Neural cell (in vitro differentiated cells): ENCODE data around the gene HCAR2. TPM values are rescaled to one million over a fixed set of nuclear protein-coding genes. Genes with fewer than 3 reads are reported as not detected.

Experiments used
- H2AFZ ChIP-seq: fragments of 200-600, 300-800 bp; sonication (generic), shearing (Covaris generic); 2 replicates; pipeline ENCODE4 v1.6.0; 2014; ENCODE audit warnings: low read depth, mild to moderate bottlenecking, antibody characterized with exemption, low read length, moderate library complexity
- H3F3A ChIP-seq: fragments of 200-600 bp; shearing (Covaris generic); 2 replicates; pipeline ENCODE4 v1.6.1; 2016; ENCODE audit warnings: mild to moderate bottlenecking, moderate library complexity, mixed read lengths, antibody characterized with exemption, low read length; ENCODE audit not compliant: insufficient read depth, poor library complexity, severe bottlenecking
- H3K27ac ChIP-seq: fragments of 200-600, 300-800 bp; sonication (generic), shearing (Covaris generic); 2 replicates; pipeline ENCODE4 v1.5.1; 2014; ENCODE audit warnings: mild to moderate bottlenecking, low read length, moderate library complexity
- H3K27me3 ChIP-seq: fragments of 300-800, 200-600 bp; sonication (generic), shearing (Covaris generic); 2 replicates; pipeline ENCODE4 v1.6.0; 2014; ENCODE audit warnings: mild to moderate bottlenecking, low read depth, low read length, moderate library complexity; ENCODE audit not compliant: insufficient read depth
- H3K36me3 ChIP-seq: fragments of 300-800, 200-600 bp; sonication (generic), shearing (Covaris generic); 2 replicates; pipeline ENCODE4 v1.5.1; 2014; ENCODE audit warnings: mild to moderate bottlenecking, antibody characterized with exemption, low read length, moderate library complexity; ENCODE audit not compliant: insufficient read depth
- H3K4me2 ChIP-seq: fragments of 300-800, 200-600 bp; sonication (generic), shearing (Covaris generic); 2 replicates; pipeline ENCODE4 v1.6.0; 2014; ENCODE audit warnings: mild to moderate bottlenecking, low read length
- H3K4me3 ChIP-seq: fragments of 300-800, 200-600 bp; sonication (generic), shearing (Covaris generic); 2 replicates; pipeline ENCODE4 v1.5.1; 2014; ENCODE audit warnings: mild to moderate bottlenecking, low read length, moderate library complexity
- H3K79me2 ChIP-seq: fragments of 200-600 bp; shearing (Covaris generic); replicated peaks from 2 replicates; pipeline ENCODE4 v1.6.0; 2014; ENCODE audit warnings: mild to moderate bottlenecking, low read length, moderate library complexity; ENCODE audit not compliant: insufficient read depth
- H3K9ac ChIP-seq: fragments of 300-800, 200-600 bp; sonication (generic), shearing (Covaris generic); 2 replicates; pipeline ENCODE4 v1.6.1; 2016; ENCODE audit warnings: mild to moderate bottlenecking, low read length, mixed read lengths
- H3K9me2 ChIP-seq: fragments of 200-600 bp; shearing (Covaris generic); 2 replicates; pipeline ENCODE4 v1.6.1; 2016; ENCODE audit warnings: mild to moderate bottlenecking, low read length, mixed read lengths; ENCODE audit not compliant: insufficient read depth
- H3K9me3 ChIP-seq: fragments of 200-600, 300-800 bp; sonication (generic), shearing (Covaris generic); 2 replicates; pipeline ENCODE4 v1.6.1; 2016; ENCODE audit warnings: mild to moderate bottlenecking, mixed run types, low read length, moderate library complexity, mixed read lengths
- H4K20me1 ChIP-seq: fragments of 200-600 bp; shearing (Covaris generic); 2 replicates; pipeline ENCODE4 v1.6.1; 2016; ENCODE audit warnings: mild to moderate bottlenecking, mixed run types; ENCODE audit not compliant: insufficient read depth
- EP300 ChIP-seq: fragments of 450-650 bp; conservative IDR thresholded peaks from 2 replicates; pipeline ENCODE4 v1.6.1; 2014; ENCODE audit warnings: antibody characterized with exemption, mild to moderate bottlenecking, moderate library complexity; ENCODE audit not compliant: poor library complexity, severe bottlenecking
- EZH2 ChIP-seq: fragments of 200-600, 300-800 bp; shearing (Covaris generic), sonication (generic); IDR thresholded peaks from 2 replicates; pipeline ENCODE4 v1.6.1; 2014; ENCODE audit warnings: antibody characterized with exemption, low read length, borderline replicate concordance, mild to moderate bottlenecking; ENCODE audit not compliant: insufficient read depth, poor library complexity, severe bottlenecking
- MXI1 ChIP-seq: fragments of 450-650 bp; conservative IDR thresholded peaks from 2 replicates; pipeline ENCODE4 v1.6.1; 2014; ENCODE audit warnings: antibody characterized with exemption, mild to moderate bottlenecking; ENCODE audit not compliant: poor library complexity, severe bottlenecking
- POLR2AphosphoS5 ChIP-seq: IDR thresholded peaks from 2 replicates; pipeline ENCODE4 v1.6.1; 2012
- RAD21 ChIP-seq: fragments of 450-650 bp; conservative IDR thresholded peaks from 2 replicates; pipeline ENCODE4 v1.6.1; 2014; ENCODE audit warnings: antibody characterized with exemption, mild to moderate bottlenecking, moderate library complexity
- SMC3 ChIP-seq: fragments of 450-650 bp; conservative IDR thresholded peaks from 2 replicates; pipeline ENCODE4 v1.6.1; 2014; ENCODE audit warnings: antibody characterized with exemption, mild to moderate bottlenecking, moderate library complexity; ENCODE audit not compliant: poor library complexity
- TAF1 ChIP-seq: IDR thresholded peaks from 2 replicates; pipeline ENCODE4 v1.6.1; 2012; ENCODE audit warnings: low read depth
- polyA plus RNA-seq: library from polyadenylated mRNA; depleted of rRNA; stranded (reverse); fragments of >200 nt; gene quantifications from 2 replicates; pipeline ENCODE4 v1.2.3, GENCODE V29; 2014
- TF ChIP-seq, protein P1 (sequence below): IDR thresholded peaks from 2 replicates; pipeline ENCODE4 v1.6.1; 2012; ENCODE audit warnings: borderline replicate concordance
- TF ChIP-seq, protein P2 (sequence below): fragments of 450-650 bp; IDR thresholded peaks from 2 replicates; pipeline ENCODE4 v1.5.1; 2014; ENCODE audit warnings: antibody characterized with exemption, mild to moderate bottlenecking, moderate library complexity; ENCODE audit not compliant: poor library complexity, severe bottlenecking

The HCAR2 gene
- polyA plus RNA-seq, 1 donor from 2014 or later = not detected

DNA sequence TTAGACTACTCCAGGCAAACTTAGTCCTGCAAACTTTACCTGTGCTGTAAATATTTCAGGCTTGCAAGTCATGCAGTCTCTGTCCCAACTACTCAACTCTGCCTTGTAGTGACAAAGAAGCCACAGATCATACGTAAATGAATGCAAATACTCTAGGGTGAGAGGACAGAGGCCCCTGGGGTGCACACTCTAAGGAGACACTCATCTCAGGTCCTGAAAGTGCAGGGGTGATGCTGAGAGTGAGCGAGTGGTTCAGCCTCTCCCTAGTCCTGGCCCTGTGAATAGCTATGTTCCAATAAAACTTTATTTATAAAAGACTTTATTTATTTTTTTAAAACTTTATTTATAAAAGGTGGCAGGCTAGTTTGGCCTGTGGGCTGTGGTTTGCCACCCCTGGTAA, 34.9 kb downstream of the HCAR2 start:
- H4K20me1 ChIP-seq = no peaks in the 10 kb centered on the region
- no peak overlapping the region for H3K4me3 ChIP-seq
- no peak overlapping the region for H2AFZ ChIP-seq
- no peak overlapping the region for H3K9ac ChIP-seq
- H3K9me2 ChIP-seq = no peaks in the 10 kb centered on the region
- no peaks in the 10 kb centered on the region for H3K27me3 ChIP-seq
- H3K79me2 ChIP-seq = no peaks in the 10 kb centered on the region
- no peaks in the 10 kb centered on the region for H3F3A ChIP-seq
- no peaks in the 10 kb centered on the region for H3K36me3 ChIP-seq
- no peak overlapping the region for H3K4me2 ChIP-seq
- TF ChIP-seq POLR2AphosphoS5 (no peak), MXI1 (no peak), EP300 (no peak), SMC3 (no peak), EZH2 (no peak), RAD21 (no peak)
- TF ChIP-seq, protein P1, sequence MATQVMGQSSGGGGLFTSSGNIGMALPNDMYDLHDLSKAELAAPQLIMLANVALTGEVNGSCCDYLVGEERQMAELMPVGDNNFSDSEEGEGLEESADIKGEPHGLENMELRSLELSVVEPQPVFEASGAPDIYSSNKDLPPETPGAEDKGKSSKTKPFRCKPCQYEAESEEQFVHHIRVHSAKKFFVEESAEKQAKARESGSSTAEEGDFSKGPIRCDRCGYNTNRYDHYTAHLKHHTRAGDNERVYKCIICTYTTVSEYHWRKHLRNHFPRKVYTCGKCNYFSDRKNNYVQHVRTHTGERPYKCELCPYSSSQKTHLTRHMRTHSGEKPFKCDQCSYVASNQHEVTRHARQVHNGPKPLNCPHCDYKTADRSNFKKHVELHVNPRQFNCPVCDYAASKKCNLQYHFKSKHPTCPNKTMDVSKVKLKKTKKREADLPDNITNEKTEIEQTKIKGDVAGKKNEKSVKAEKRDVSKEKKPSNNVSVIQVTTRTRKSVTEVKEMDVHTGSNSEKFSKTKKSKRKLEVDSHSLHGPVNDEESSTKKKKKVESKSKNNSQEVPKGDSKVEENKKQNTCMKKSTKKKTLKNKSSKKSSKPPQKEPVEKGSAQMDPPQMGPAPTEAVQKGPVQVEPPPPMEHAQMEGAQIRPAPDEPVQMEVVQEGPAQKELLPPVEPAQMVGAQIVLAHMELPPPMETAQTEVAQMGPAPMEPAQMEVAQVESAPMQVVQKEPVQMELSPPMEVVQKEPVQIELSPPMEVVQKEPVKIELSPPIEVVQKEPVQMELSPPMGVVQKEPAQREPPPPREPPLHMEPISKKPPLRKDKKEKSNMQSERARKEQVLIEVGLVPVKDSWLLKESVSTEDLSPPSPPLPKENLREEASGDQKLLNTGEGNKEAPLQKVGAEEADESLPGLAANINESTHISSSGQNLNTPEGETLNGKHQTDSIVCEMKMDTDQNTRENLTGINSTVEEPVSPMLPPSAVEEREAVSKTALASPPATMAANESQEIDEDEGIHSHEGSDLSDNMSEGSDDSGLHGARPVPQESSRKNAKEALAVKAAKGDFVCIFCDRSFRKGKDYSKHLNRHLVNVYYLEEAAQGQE = no peak
- TF ChIP-seq, protein P2, sequence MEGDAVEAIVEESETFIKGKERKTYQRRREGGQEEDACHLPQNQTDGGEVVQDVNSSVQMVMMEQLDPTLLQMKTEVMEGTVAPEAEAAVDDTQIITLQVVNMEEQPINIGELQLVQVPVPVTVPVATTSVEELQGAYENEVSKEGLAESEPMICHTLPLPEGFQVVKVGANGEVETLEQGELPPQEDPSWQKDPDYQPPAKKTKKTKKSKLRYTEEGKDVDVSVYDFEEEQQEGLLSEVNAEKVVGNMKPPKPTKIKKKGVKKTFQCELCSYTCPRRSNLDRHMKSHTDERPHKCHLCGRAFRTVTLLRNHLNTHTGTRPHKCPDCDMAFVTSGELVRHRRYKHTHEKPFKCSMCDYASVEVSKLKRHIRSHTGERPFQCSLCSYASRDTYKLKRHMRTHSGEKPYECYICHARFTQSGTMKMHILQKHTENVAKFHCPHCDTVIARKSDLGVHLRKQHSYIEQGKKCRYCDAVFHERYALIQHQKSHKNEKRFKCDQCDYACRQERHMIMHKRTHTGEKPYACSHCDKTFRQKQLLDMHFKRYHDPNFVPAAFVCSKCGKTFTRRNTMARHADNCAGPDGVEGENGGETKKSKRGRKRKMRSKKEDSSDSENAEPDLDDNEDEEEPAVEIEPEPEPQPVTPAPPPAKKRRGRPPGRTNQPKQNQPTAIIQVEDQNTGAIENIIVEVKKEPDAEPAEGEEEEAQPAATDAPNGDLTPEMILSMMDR = no peak
- H3K9me3 ChIP-seq = no peaks in the 10 kb centered on the region
- no peak overlapping the region for H3K27ac ChIP-seq

DNA sequence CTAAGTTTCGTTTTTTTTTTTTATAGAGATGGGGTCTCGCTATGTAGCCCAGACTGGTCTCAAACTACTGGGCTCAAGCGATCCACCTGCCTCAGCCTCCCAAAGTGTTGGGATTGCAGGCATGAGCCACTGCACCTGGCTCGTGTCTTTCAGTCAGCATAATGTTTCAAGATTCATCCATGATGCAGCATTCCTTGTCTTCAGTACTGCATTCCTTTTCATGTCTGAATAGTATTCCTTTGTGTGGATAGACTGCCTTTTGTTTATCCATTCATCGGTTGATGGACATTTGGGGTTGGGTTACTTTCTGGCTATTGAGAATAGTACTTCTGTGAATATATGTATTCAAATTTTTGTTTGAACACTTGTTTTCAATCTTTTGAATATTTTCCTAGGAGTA, 37.4 kb downstream of the HCAR2 start:
- H3K27me3 ChIP-seq = no peaks in the 10 kb centered on the region
- no peaks in the 10 kb centered on the region for H3K9me3 ChIP-seq
- H3K27ac ChIP-seq = no peak overlapping the region
- no peak overlapping the region for H3K4me3 ChIP-seq
- no peaks in the 10 kb centered on the region for H3K36me3 ChIP-seq
- no peaks in the 10 kb centered on the region for H3F3A ChIP-seq
- H3K9ac ChIP-seq = no peak overlapping the region
- H2AFZ ChIP-seq = no peak overlapping the region
- no peaks in the 10 kb centered on the region for H3K79me2 ChIP-seq
- no peaks in the 10 kb centered on the region for H3K9me2 ChIP-seq
- H3K4me2 ChIP-seq = no peak overlapping the region
- no peaks in the 10 kb centered on the region for H4K20me1 ChIP-seq
- TF ChIP-seq EP300 = no peak
- no peak for TF ChIP-seq SMC3
- no peak for TF ChIP-seq RAD21
- TF ChIP-seq POLR2AphosphoS5 = no peak
- TF ChIP-seq, protein P2 = no peak
- no peak for TF ChIP-seq TAF1
- TF ChIP-seq, protein P1 = no peak
- TF ChIP-seq MXI1 = no peak
